Neural progenitor cell (in vitro differentiated cells): ENCODE measurements around the gene PSME2. TPM values are rescaled to one million over a fixed set of nuclear protein-coding genes. Genes with fewer than 3 reads are reported as not detected.

ENCODE experiments used
- DNase-seq: peaks from one replicate; pipeline ENCODE4 v3.0.0-alpha.2; 2016; ENCODE audit warnings: low spot score
- H2AFZ ChIP-seq: fragments of 200-600 bp; sonication (generic); replicated peaks from 2 replicates; pipeline ENCODE4 v1.6.1; 2016; ENCODE audit warnings: antibody characterized with exemption
- H3F3A ChIP-seq: fragments of 200-600 bp; sonication (generic); 2 replicates; pipeline ENCODE4 v1.6.1; 2016; ENCODE audit warnings: antibody characterized with exemption, low read depth
- H3K27ac ChIP-seq: fragments of 200-600 bp; sonication (generic); 2 replicates; pipeline ENCODE4 v1.5.1; 2016; ENCODE audit warnings: mild to moderate bottlenecking
- H3K27me3 ChIP-seq: fragments of 200-600 bp; sonication (generic); 2 replicates; pipeline ENCODE4 v1.6.1; 2016; ENCODE audit warnings: mild to moderate bottlenecking, moderate library complexity
- H3K36me3 ChIP-seq: fragments of 200-600 bp; sonication (generic); 2 replicates; pipeline ENCODE4 v1.5.1; 2016
- H3K4me1 ChIP-seq: fragments of 200-600 bp; sonication (generic); 2 replicates; pipeline ENCODE4 v1.6.1; 2016; ENCODE audit warnings: mixed run types
- H3K4me2 ChIP-seq: fragments of 200-600 bp; sonication (generic); 2 replicates; pipeline ENCODE4 v1.6.1; 2016
- H3K4me3 ChIP-seq: fragments of 200-600 bp; sonication (generic); 2 replicates; pipeline ENCODE4 v1.5.1; 2016
- H3K79me2 ChIP-seq: fragments of 200-600 bp; sonication (generic); 2 replicates; pipeline ENCODE4 v1.6.1; 2016; ENCODE audit warnings: low read depth
- H3K9ac ChIP-seq: fragments of 200-600 bp; sonication (generic); 2 replicates; pipeline ENCODE4 v1.6.1; 2016
- H3K9me3 ChIP-seq: fragments of 200-600 bp; sonication (generic); 2 replicates; pipeline ENCODE4 v1.5.1; 2016; ENCODE audit warnings: low read depth
- H4K20me1 ChIP-seq: fragments of 200-600 bp; sonication (generic); 2 replicates; pipeline ENCODE4 v1.6.1; 2016; ENCODE audit warnings: low read depth
- H3K27ac Mint-ChIP-seq: 3 replicates; pipeline ENCODE4 v1.8.0; 2021; ENCODE audit warnings: mixed read lengths
- H3K27me3 Mint-ChIP-seq: 2 replicates; pipeline ENCODE4 v1.8.0; 2022; ENCODE audit warnings: low read depth, mild to moderate bottlenecking, inconsistent platforms, moderate library complexity, mixed read lengths; ENCODE audit not compliant: insufficient read depth
- H3K36me3 Mint-ChIP-seq: 3 replicates; pipeline ENCODE4 v1.8.0; 2021; ENCODE audit warnings: mixed read lengths
- H3K4me1 Mint-ChIP-seq: 3 replicates; pipeline ENCODE4 v1.8.0; 2021; ENCODE audit warnings: mixed read lengths
- H3K4me3 Mint-ChIP-seq: 3 replicates; pipeline ENCODE4 v1.8.0; 2021; ENCODE audit warnings: mild to moderate bottlenecking, moderate library complexity, mixed read lengths
- H3K9me3 Mint-ChIP-seq: 3 replicates; pipeline ENCODE4 v1.8.0; 2020; ENCODE audit warnings: mixed read lengths
- CTCF ChIP-seq: fragments of 200-600 bp; sonication (generic); IDR thresholded peaks from 2 replicates; pipeline ENCODE4 v1.5.1; 2017; ENCODE audit warnings: antibody characterized with exemption, mild to moderate bottlenecking
- EZH2 ChIP-seq: fragments of 200-600 bp; sonication (generic); IDR thresholded peaks from 2 replicates; pipeline ENCODE4 v1.6.1; 2017; ENCODE audit warnings: antibody characterized with exemption, mild to moderate bottlenecking, moderate library complexity
- EZH2phosphoT487 ChIP-seq: fragments of 200-600 bp; sonication (generic); IDR thresholded peaks from 2 replicates; pipeline ENCODE4 v1.6.1; 2017; ENCODE audit warnings: antibody characterized with exemption
- total RNA-seq: library from RNA; depleted of rRNA; stranded (reverse); fragments of >200 nt; gene quantifications from 2 replicates; pipeline ENCODE4 v1.2.3, GENCODE V29; 2015; ENCODE audit warnings: low replicate concordance

The PSME2 gene
- total RNA-seq, 1 donor from 2014 or later = 43.5 TPM

- Histone ChIP-seq H3K36me3 (no peaks in the 10 kb centered on the region), H3K4me2 (no peak overlapping the region), H3K4me3 (no peak overlapping the region), H4K20me1 (no peaks in the 10 kb centered on the region), H3K9ac (no peak overlapping the region), H3K27me3 (no peaks in the 10 kb centered on the region), H3K27ac (no peak overlapping the region), H3K4me1 (no peaks in the 10 kb centered on the region), H3K79me2 (no peaks in the 10 kb centered on the region), H2AFZ (no peak overlapping the region), H3F3A (no peaks in the 10 kb centered on the region), H3K9me3 (no peaks in the 10 kb centered on the region)
- TF ChIP-seq EZH2 (no peak), EZH2phosphoT487 (no peak), CTCF (no peak)
- no peak for DNase-seq
- no peaks in the 10 kb centered on the region for H3K36me3 Mint-ChIP-seq
- H3K27ac Mint-ChIP-seq = no peak overlapping the region
- peaks cover 3% of the 10 kb centered on the region for H3K4me1 Mint-ChIP-seq
- H3K27me3 Mint-ChIP-seq = peaks cover 8% of the 10 kb centered on the region
- no peak overlapping the region for H3K4me3 Mint-ChIP-seq
- no peaks in the 10 kb centered on the region for H3K9me3 Mint-ChIP-seq
These were observed 45.4 kb downstream of the PSME2 start for GRCh38 chr14:24100982-24101494.

- no peak overlapping the region for H3K27ac Mint-ChIP-seq
- Histone ChIP-seq H3F3A (peaks cover 6% of the 10 kb centered on the region), H2AFZ (no peak overlapping the region), H3K9ac (no peak overlapping the region), H3K4me2 (no peak overlapping the region), H4K20me1 (no peaks in the 10 kb centered on the region), H3K27me3 (no peaks in the 10 kb centered on the region), H3K79me2 (no peaks in the 10 kb centered on the region), H3K27ac (no peak overlapping the region), H3K9me3 (no peaks in the 10 kb centered on the region), H3K4me3 (no peak overlapping the region), H3K4me1 (peaks cover 5% of the 10 kb centered on the region), H3K36me3 (no peaks in the 10 kb centered on the region)
- DNase-seq = no peak
- H3K4me3 Mint-ChIP-seq = no peak overlapping the region
- no peaks in the 10 kb centered on the region for H3K9me3 Mint-ChIP-seq
- H3K4me1 Mint-ChIP-seq = peaks cover 8% of the 10 kb centered on the region
- peaks cover 8% of the 10 kb centered on the region for H3K27me3 Mint-ChIP-seq
- no peaks in the 10 kb centered on the region for H3K36me3 Mint-ChIP-seq
- TF ChIP-seq EZH2 = no peak
- no peak for TF ChIP-seq EZH2phosphoT487
- TF ChIP-seq CTCF = no peak
These were observed 46.0 kb downstream of the PSME2 start for GRCh38 chr14:24100197-24100981.

GRCh38 chr14:24098927-24099813 lies 47.2 kb downstream of the PSME2 start:
- H3K27me3 ChIP-seq = no peaks in the 10 kb centered on the region
- H3K36me3 Mint-ChIP-seq = no peaks in the 10 kb centered on the region
- DNase-seq = no peak
- no peak overlapping the region for H3K4me3 ChIP-seq
- H2AFZ ChIP-seq = no peak overlapping the region
- H4K20me1 ChIP-seq = no peaks in the 10 kb centered on the region
- no peaks in the 10 kb centered on the region for H3K9me3 Mint-ChIP-seq
- no peak overlapping the region for H3K27ac Mint-ChIP-seq
- TF ChIP-seq EZH2 = no peak
- TF ChIP-seq EZH2phosphoT487 = no peak
- no peak for TF ChIP-seq CTCF
- peaks cover 12% of the 10 kb centered on the region for H3K27me3 Mint-ChIP-seq
- H3K36me3 ChIP-seq = no peaks in the 10 kb centered on the region
- no peak overlapping the region for H3K4me2 ChIP-seq
- no peaks in the 10 kb centered on the region for H3K79me2 ChIP-seq
- no peak overlapping the region for H3K4me3 Mint-ChIP-seq
- H3K4me1 ChIP-seq = peaks cover 10% of the 10 kb centered on the region
- no peak overlapping the region for H3K27ac ChIP-seq
- peaks cover 13% of the 10 kb centered on the region for H3K4me1 Mint-ChIP-seq
- no peaks in the 10 kb centered on the region for H3K9me3 ChIP-seq
- H3F3A ChIP-seq = peaks cover 12% of the 10 kb centered on the region
- no peak overlapping the region for H3K9ac ChIP-seq
